ENCODE data around the gene GPC5.

DNA sequence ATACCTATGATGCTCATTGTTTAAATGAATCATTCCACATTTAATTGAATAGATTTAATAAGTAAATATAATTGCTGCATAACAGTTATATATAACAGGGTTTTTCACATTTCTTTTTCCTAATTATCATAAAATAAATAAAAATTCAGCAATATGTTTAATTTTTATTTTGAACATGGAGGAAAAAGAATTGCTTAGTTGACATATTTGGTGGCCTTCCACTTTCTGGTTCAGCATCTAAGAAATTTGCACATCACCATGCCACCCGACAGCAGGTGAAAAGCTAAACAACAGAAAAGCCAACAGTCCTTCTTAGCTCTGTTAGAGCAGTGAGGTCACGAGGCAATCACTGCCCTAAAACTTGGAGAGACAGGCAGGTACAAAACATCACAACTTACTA, 790.2 kb downstream of the GPC5 start:
- TF ChIP-seq, protein P1, sequence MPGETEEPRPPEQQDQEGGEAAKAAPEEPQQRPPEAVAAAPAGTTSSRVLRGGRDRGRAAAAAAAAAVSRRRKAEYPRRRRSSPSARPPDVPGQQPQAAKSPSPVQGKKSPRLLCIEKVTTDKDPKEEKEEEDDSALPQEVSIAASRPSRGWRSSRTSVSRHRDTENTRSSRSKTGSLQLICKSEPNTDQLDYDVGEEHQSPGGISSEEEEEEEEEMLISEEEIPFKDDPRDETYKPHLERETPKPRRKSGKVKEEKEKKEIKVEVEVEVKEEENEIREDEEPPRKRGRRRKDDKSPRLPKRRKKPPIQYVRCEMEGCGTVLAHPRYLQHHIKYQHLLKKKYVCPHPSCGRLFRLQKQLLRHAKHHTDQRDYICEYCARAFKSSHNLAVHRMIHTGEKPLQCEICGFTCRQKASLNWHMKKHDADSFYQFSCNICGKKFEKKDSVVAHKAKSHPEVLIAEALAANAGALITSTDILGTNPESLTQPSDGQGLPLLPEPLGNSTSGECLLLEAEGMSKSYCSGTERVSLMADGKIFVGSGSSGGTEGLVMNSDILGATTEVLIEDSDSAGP (CRISPR knock-in tag; IDR thresholded peaks at IDR 0.05), result no peak
- TF ChIP-seq, protein P2, sequence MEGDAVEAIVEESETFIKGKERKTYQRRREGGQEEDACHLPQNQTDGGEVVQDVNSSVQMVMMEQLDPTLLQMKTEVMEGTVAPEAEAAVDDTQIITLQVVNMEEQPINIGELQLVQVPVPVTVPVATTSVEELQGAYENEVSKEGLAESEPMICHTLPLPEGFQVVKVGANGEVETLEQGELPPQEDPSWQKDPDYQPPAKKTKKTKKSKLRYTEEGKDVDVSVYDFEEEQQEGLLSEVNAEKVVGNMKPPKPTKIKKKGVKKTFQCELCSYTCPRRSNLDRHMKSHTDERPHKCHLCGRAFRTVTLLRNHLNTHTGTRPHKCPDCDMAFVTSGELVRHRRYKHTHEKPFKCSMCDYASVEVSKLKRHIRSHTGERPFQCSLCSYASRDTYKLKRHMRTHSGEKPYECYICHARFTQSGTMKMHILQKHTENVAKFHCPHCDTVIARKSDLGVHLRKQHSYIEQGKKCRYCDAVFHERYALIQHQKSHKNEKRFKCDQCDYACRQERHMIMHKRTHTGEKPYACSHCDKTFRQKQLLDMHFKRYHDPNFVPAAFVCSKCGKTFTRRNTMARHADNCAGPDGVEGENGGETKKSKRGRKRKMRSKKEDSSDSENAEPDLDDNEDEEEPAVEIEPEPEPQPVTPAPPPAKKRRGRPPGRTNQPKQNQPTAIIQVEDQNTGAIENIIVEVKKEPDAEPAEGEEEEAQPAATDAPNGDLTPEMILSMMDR (IDR thresholded peaks at IDR 0.05 in 2 of 3, conservative IDR thresholded peaks at IDR 0.05 in 1 of 3; ENCODE audit: insufficient read depth in 2 of 3, low read depth in 1 of 3, low read length in 3 of 3), result no peak
- TF ChIP-seq, protein P3, sequence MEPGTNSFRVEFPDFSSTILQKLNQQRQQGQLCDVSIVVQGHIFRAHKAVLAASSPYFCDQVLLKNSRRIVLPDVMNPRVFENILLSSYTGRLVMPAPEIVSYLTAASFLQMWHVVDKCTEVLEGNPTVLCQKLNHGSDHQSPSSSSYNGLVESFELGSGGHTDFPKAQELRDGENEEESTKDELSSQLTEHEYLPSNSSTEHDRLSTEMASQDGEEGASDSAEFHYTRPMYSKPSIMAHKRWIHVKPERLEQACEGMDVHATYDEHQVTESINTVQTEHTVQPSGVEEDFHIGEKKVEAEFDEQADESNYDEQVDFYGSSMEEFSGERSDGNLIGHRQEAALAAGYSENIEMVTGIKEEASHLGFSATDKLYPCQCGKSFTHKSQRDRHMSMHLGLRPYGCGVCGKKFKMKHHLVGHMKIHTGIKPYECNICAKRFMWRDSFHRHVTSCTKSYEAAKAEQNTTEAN (CRISPR knock-in tag; IDR thresholded peaks at IDR 0.05), result no peak
- TF ChIP-seq POLR2A (conservative IDR thresholded peaks at IDR 0.05) (no peak), ZNF174 (CRISPR knock-in tag; IDR thresholded peaks at IDR 0.05) (no peak), KAT2B (IDR thresholded peaks at IDR 0.05; ENCODE audit: low read depth, low read length) (no peak), EP300 (IDR thresholded peaks at IDR 0.05; ENCODE audit: low read length) (no peak), HCFC1 (IDR thresholded peaks at IDR 0.05; ENCODE audit: low read depth, low read length) (no peak), TOE1 (IDR thresholded peaks at IDR 0.05; ENCODE audit: borderline replicate concordance) (no peak), TOE1 (CRISPR knock-in tag; IDR thresholded peaks at IDR 0.05; ENCODE audit: borderline replicate concordance, low read depth) (no peak)
- TF ChIP-seq, protein P4, sequence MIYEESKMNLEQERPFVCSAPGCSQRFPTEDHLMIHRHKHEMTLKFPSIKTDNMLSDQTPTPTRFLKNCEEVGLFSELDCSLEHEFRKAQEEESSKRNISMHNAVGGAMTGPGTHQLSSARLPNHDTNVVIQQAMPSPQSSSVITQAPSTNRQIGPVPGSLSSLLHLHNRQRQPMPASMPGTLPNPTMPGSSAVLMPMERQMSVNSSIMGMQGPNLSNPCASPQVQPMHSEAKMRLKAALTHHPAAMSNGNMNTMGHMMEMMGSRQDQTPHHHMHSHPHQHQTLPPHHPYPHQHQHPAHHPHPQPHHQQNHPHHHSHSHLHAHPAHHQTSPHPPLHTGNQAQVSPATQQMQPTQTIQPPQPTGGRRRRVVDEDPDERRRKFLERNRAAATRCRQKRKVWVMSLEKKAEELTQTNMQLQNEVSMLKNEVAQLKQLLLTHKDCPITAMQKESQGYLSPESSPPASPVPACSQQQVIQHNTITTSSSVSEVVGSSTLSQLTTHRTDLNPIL (CRISPR knock-in tag; IDR thresholded peaks at IDR 0.05), result no peak
- TF ChIP-seq, protein P5, sequence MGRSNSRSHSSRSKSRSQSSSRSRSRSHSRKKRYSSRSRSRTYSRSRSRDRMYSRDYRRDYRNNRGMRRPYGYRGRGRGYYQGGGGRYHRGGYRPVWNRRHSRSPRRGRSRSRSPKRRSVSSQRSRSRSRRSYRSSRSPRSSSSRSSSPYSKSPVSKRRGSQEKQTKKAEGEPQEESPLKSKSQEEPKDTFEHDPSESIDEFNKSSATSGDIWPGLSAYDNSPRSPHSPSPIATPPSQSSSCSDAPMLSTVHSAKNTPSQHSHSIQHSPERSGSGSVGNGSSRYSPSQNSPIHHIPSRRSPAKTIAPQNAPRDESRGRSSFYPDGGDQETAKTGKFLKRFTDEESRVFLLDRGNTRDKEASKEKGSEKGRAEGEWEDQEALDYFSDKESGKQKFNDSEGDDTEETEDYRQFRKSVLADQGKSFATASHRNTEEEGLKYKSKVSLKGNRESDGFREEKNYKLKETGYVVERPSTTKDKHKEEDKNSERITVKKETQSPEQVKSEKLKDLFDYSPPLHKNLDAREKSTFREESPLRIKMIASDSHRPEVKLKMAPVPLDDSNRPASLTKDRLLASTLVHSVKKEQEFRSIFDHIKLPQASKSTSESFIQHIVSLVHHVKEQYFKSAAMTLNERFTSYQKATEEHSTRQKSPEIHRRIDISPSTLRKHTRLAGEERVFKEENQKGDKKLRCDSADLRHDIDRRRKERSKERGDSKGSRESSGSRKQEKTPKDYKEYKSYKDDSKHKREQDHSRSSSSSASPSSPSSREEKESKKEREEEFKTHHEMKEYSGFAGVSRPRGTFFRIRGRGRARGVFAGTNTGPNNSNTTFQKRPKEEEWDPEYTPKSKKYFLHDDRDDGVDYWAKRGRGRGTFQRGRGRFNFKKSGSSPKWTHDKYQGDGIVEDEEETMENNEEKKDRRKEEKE (IDR thresholded peaks at IDR 0.05; ENCODE audit: borderline replicate concordance in 1 of 2, control insufficient read depth in 1 of 2, low read depth in 2 of 2, low read length in 1 of 2), result no peak
- TF ChIP-seq, protein P6, sequence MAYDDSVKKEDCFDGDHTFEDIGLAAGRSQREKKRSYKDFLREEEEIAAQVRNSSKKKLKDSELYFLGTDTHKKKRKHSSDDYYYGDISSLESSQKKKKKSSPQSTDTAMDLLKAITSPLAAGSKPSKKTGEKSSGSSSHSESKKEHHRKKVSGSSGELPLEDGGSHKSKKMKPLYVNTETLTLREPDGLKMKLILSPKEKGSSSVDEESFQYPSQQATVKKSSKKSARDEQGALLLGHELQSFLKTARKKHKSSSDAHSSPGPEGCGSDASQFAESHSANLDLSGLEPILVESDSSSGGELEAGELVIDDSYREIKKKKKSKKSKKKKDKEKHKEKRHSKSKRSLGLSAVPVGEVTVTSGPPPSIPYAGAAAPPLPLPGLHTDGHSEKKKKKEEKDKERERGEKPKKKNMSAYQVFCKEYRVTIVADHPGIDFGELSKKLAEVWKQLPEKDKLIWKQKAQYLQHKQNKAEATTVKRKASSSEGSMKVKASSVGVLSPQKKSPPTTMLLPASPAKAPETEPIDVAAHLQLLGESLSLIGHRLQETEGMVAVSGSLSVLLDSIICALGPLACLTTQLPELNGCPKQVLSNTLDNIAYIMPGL (CRISPR knock-in tag; IDR thresholded peaks at IDR 0.05), result no peak
